ENCODE results near the gene LYPD6B.

Gene LYPD6B

DNA sequence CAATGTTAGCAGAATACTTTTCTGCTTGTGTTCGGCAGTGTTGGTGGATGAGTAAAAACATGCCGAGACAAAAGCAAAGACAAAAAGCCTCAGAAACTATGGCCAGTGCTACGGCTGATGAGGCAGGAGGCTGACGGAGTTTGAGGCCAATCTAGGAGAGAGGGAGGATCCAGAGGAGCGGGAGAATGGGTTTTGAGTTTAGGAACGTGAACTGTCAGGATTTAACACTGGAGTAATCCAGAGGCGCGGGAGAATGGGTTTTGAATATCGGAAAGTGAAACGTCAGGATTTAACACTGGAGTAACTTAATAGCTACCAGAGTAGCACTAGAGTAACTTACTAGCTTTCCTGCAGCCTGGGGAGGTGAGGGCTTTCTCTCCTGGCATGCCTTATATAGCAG is 37.4 kb downstream of the LYPD6B start:
- DNase-seq (ENCODE audit: low read depth, low spot score), result no peak

GRCh38 chr2:149076863-149077412 is 38.4 kb downstream of the LYPD6B start:
- DNase-seq (ENCODE audit: low read depth, low spot score), result no peak

DNA sequence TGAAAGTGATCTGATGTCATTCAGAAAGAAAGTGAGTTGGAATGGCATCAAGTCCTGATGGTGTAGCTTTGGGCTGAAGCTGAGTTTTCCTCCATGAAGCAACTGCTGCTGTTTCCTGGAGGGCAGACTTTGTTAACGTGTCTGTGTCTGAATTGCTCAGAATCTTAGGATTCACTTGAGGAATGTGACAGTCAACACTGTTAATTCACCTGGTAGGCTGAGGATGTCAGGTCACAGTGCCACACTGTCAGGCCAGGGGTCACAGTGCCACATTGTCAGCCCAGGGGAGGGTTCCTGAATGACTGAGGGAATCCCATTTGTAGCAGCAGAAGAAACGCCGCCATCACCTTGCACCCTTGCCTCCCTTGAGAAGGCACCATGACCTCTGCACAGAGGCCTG is 39.4 kb downstream of the LYPD6B start:
- no peak for DNase-seq (ENCODE audit: low read depth, low spot score)

GRCh38 chr2:149080099-149080498 is 41.6 kb downstream of the LYPD6B start:
- no peak for DNase-seq (ENCODE audit: low read depth, low spot score)

- DNase-seq (ENCODE audit: low read depth, low spot score), result no peak
These were observed 42.5 kb downstream of the LYPD6B start for GRCh38 chr2:149080971-149081370.

- DNase-seq (ENCODE audit: low read depth, low spot score), result no peak
These were observed 43.6 kb downstream of the LYPD6B start for GRCh38 chr2:149082079-149082478.

- DNase-seq (ENCODE audit: low read depth, low spot score), result no peak
These were observed 44.2 kb downstream of the LYPD6B start for GRCh38 chr2:149082735-149083134.

GRCh38 chr2:149084924-149085795 is 46.7 kb downstream of the LYPD6B start:
- no peak for DNase-seq (ENCODE audit: low read depth, low spot score)

- no peak for DNase-seq (ENCODE audit: low read depth, low spot score)
These were observed 49.3 kb downstream of the LYPD6B start for GRCh38 chr2:149087751-149088150.

DNA sequence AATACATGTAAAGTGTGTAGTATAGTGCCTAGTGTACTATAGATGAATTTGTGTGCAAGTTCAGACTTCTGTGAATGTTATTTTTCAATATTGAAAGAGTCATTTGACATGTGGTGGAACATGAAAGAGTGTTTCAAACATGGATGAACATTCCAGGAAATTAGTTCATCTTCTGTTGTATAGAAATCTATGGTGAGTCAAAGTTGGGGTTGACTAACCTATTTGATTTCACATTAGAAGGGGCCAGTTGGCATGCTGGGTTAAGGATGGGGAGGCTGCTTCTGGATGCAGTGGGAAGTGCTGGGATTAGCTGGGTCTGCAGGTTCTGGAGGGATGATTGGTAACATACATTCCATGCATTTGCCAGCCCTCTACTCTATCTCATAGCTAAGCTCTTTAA is 50.6 kb downstream of the LYPD6B start:
- DNase-seq (ENCODE audit: low read depth, low spot score), result no peak

GRCh38 chr2:149090706-149091105 is 52.2 kb downstream of the LYPD6B start:
- no peak for DNase-seq (ENCODE audit: low read depth, low spot score)

GRCh38 chr2:149093579-149093978 is 55.1 kb downstream of the LYPD6B start:
- DNase-seq (ENCODE audit: low read depth, low spot score), result no peak

- DNase-seq (ENCODE audit: low read depth, low spot score), result no peak
These were observed 55.9 kb downstream of the LYPD6B start for GRCh38 chr2:149094217-149095015.

DNA sequence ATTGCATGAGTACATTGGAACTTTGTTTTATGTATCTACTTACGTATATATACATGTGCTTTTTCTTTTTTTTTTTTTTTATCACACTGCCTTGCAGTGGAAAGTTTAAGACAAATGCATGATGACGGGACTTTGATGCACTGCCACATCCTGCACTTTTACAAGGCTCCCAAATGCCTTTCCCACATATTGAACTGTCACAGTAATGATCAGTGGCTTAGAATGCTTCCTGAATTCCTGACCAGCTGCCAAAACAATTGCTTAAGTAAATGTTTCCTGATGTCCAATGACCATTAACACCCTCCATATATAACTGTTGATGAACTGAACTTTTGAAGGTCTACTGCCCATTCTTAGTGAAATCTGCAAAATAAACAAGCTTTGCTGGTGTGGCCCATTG is 60.2 kb downstream of the LYPD6B start:
- no peak for DNase-seq (ENCODE audit: low read depth, low spot score)

GRCh38 chr2:149099298-149099697 is 60.8 kb downstream of the LYPD6B start:
- DNase-seq (ENCODE audit: low read depth, low spot score), result no peak

DNA sequence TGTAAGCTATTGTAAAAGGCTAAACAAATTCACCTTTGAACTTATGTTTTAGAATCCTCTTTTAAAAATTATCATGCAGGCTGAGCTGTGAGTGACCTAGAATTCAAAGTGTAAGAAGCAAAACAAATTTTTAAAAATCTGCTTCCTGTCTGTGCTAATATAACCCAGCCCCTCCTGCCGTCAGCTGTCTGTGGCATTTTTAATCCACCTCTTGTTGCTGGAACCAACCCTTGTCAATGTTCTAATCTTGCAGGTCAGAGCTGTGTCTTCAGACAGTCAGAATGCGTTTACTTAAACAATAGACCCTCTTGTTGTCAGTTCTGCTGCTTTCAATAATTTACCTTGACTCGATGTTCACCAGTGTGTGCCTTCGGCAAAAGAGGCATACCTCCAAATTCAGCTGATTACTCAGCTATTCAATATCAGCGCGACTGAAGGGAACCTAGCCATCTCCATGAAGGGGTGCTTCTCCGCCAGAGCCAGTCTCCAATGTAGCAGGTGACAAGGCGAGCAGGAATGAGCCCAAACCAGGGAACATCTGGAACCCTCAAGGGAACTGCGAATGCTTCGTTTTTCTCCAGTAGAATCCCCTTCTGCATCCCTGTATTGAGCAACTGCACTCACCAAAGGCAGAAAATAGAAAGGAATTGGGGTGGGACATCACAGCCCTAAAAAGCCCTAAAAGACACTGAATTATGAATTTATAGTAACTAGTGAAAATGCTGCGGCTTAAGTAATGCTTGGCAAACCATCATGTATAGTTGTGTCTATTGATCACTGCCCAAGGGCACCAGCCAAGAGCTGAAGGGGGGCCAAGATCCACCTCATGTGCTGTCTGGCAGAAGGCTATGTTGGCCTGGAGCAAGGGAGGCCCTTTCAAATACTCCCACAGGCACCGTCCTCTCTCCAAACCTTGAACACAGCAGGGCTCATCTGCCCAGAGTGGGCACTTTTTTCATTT is 62.5 kb downstream of the LYPD6B start:
- DNase-seq (ENCODE audit: low read depth, low spot score), result no peak

- no peak for DNase-seq (ENCODE audit: low read depth, low spot score)
These were observed 63.3 kb downstream of the LYPD6B start for GRCh38 chr2:149101818-149102217.

DNA sequence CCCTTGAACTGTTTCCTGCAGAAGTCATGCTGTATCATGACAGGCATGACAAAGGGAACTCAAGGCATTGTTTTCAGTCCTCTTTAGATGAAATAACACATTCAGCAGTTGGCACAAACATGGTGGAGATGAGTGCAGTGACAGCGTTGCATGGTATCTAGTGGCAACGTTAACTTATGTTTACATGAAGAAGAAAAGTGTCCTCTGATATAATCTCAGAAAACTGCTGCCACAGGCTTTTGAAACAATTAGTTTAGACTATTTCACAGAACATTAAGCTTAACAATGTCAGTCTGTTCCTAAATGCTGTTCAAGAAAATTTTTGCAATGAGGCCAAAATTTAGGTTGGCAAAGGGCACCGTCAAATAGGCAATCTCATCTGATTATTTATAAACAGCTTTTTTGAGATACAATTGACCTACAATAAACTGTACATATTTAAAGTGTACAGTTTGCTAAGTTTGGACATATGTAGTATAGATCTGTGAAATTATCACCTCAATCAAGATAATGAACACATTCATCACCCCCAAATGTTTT is 64.7 kb downstream of the LYPD6B start:
- DNase-seq (ENCODE audit: low read depth, low spot score), result no peak

- DNase-seq (ENCODE audit: low read depth, low spot score), result no peak
These were observed 65.7 kb downstream of the LYPD6B start for GRCh38 chr2:149104221-149104620.

DNA sequence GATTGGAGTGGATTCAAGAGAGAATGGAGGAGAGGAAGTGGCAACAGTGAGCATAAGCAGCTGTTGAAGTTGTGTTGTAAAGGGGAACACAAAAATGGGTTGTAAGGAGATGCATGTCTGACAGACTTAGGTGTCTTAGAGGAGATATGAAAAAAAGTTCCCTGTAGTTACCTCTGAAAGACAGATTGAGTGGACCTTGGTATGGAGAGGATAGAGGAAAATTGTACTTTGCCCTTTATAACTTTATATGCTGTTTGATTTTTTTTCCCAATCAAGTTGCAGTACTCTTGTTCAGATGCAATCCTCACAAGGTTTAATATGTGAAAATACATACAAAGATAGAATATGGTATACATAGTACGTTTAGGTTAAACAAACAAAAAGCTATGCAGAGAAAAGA is 73.6 kb downstream of the LYPD6B start:
- DNase-seq (ENCODE audit: low read depth, low spot score), result no peak

GRCh38 chr2:149112713-149113112 is 74.2 kb downstream of the LYPD6B start:
- DNase-seq (ENCODE audit: low read depth, low spot score), result no peak
